Measurements from ENCODE around the gene EWSR1.

Gene EWSR1

GRCh38 chr22:29317827-29318454 is 49.9 kb downstream of the EWSR1 start:
- no peak for DNase-seq (ENCODE audit: low read depth)
- in situ Hi-C loops (cut with HindIII; ENCODE audit: low sequenced_read_pairs) = no loop called here
- no peak for TF ChIP-seq CTCF (IDR thresholded peaks at IDR 0.05; ENCODE audit: low read depth, low read length, missing control alignments)
- H3K4me3 ChIP-seq (ENCODE audit: low read depth, low read length) = no peak overlapping the region

- no peak overlapping the region for H3K4me3 ChIP-seq (ENCODE audit: low read depth, low read length)
- no peak for DNase-seq (ENCODE audit: low read depth)
- no peak for TF ChIP-seq CTCF (IDR thresholded peaks at IDR 0.05; ENCODE audit: low read depth, low read length, missing control alignments)
- in situ Hi-C loops (cut with HindIII; ENCODE audit: low sequenced_read_pairs) = no loop called here
These were observed 51.0 kb downstream of the EWSR1 start for GRCh38 chr22:29319072-29319471.

- H3K4me3 ChIP-seq (ENCODE audit: low read depth, low read length) = no peak overlapping the region
- in situ Hi-C loops (cut with HindIII; ENCODE audit: low sequenced_read_pairs) = no loop called here
- DNase-seq (ENCODE audit: low read depth) = no peak
- peak; percentile 23 for TF ChIP-seq CTCF (IDR thresholded peaks at IDR 0.05; ENCODE audit: low read depth, low read length, missing control alignments)
These were observed 52.5 kb downstream of the EWSR1 start for GRCh38 chr22:29320546-29320945.

- no peak overlapping the region for H3K4me3 ChIP-seq (ENCODE audit: low read depth, low read length)
- in situ Hi-C loops (cut with HindIII; ENCODE audit: low sequenced_read_pairs) = no loop called here
- no peak for DNase-seq (ENCODE audit: low read depth)
- no peak for TF ChIP-seq CTCF (IDR thresholded peaks at IDR 0.05; ENCODE audit: low read depth, low read length, missing control alignments)
These were observed 55.6 kb downstream of the EWSR1 start for GRCh38 chr22:29323641-29324040.

GRCh38 chr22:29325356-29325755 is 57.3 kb downstream of the EWSR1 start:
- no peak for DNase-seq (ENCODE audit: low read depth)
- in situ Hi-C loops (cut with HindIII; ENCODE audit: low sequenced_read_pairs) = no loop called here
- no peak for TF ChIP-seq CTCF (IDR thresholded peaks at IDR 0.05; ENCODE audit: low read depth, low read length, missing control alignments)
- H3K4me3 ChIP-seq (ENCODE audit: low read depth, low read length) = no peak overlapping the region

GRCh38 chr22:29325785-29326315 is 57.8 kb downstream of the EWSR1 start:
- DNase-seq (ENCODE audit: low read depth) = no peak
- no peak overlapping the region for H3K4me3 ChIP-seq (ENCODE audit: low read depth, low read length)
- no peak for TF ChIP-seq CTCF (IDR thresholded peaks at IDR 0.05; ENCODE audit: low read depth, low read length, missing control alignments)
- in situ Hi-C loops (cut with HindIII; ENCODE audit: low sequenced_read_pairs) = no loop called here

Measured in astrocyte of the cerebellum (primary cell).